Keratinocyte (primary cell): ENCODE data around the gene PRKCG. TPM values are rescaled to one million over a fixed set of nuclear protein-coding genes. Genes with fewer than 3 reads are reported as not detected.

Source experiments
- DNase-seq: peaks from one replicate; pipeline ENCODE4 v3.0.0-alpha.2; 2011; ENCODE audit warnings: low read depth, missing footprints, low spot score
- FAIRE-seq: peaks from 2 replicates; lab custom pipeline; 2011; peaks lifted over from hg19 to GRCh38; lab: Jason Lieb, UNC
- H2AFZ ChIP-seq: 2 replicates; pipeline ENCODE4 v1.6.0; 2012; ENCODE audit warnings: low read length, control low read depth, inconsistent platforms; ENCODE audit not compliant: control insufficient read depth
- H3K27ac ChIP-seq: 2 replicates; pipeline ENCODE4 v1.5.1; 2011; ENCODE audit warnings: low read length; ENCODE audit not compliant: control insufficient read depth, insufficient read depth
- H3K27me3 ChIP-seq: 3 replicates; pipeline ENCODE4 v1.6.0; 2011; ENCODE audit warnings: low read length; ENCODE audit not compliant: control insufficient read depth, insufficient read depth; ENCODE audit errors: extremely low read depth
- H3K36me3 ChIP-seq, 2 experiments: 2 replicates in 1 of 2; 3 replicates in 1 of 2; pipeline ENCODE4 v1.5.1; 2011; ENCODE audit warnings: low read length in 2 of 2, mild to moderate bottlenecking in 1 of 2; ENCODE audit not compliant: control insufficient read depth in 2 of 2, insufficient read depth in 2 of 2; ENCODE audit errors: extremely low read depth in 1 of 2
- H3K4me1 ChIP-seq: 3 replicates; pipeline ENCODE4 v1.5.1; 2011; ENCODE audit warnings: low read length; ENCODE audit not compliant: control insufficient read depth, insufficient read depth; ENCODE audit errors: extremely low read depth
- H3K4me2 ChIP-seq: 3 replicates; pipeline ENCODE4 v1.6.0; 2011; ENCODE audit warnings: low read depth, low read length; ENCODE audit not compliant: control insufficient read depth, insufficient read depth; ENCODE audit errors: extremely low read depth
- H3K4me3 ChIP-seq, 3 experiments: fragments of 200-600 bp in 1 of 3; sonication (generic) in 1 of 3; 2 replicates in 2 of 3; 3 replicates in 1 of 3; pipeline ENCODE4 v1.5.1; 2011 to 2016; ENCODE audit warnings: low read length in 3 of 3, mild to moderate bottlenecking in 3 of 3, control low read depth in 2 of 3, inconsistent platforms in 1 of 3, low read depth in 1 of 3, mixed read lengths in 1 of 3, mixed run types in 1 of 3, moderate library complexity in 1 of 3; ENCODE audit not compliant: control insufficient read depth in 2 of 3, insufficient read depth in 2 of 3; ENCODE audit errors: extremely low read depth in 1 of 3
- H3K79me2 ChIP-seq: 2 replicates; pipeline ENCODE4 v1.6.0; 2012; ENCODE audit warnings: low read length; ENCODE audit not compliant: control insufficient read depth, insufficient read depth
- H3K9ac ChIP-seq: 3 replicates; pipeline ENCODE4 v1.6.0; 2011; ENCODE audit warnings: low read length; ENCODE audit not compliant: control insufficient read depth, insufficient read depth; ENCODE audit errors: extremely low read depth
- H3K9me1 ChIP-seq: 3 replicates; pipeline ENCODE4 v1.6.0; 2011; ENCODE audit warnings: low read length; ENCODE audit not compliant: control insufficient read depth, insufficient read depth; ENCODE audit errors: extremely low read depth
- H3K9me3 ChIP-seq: 2 replicates; pipeline ENCODE4 v1.5.1; 2012; ENCODE audit warnings: low read depth, low read length; ENCODE audit not compliant: control insufficient read depth
- H4K20me1 ChIP-seq: 3 replicates; pipeline ENCODE4 v1.6.0; 2011; ENCODE audit warnings: low read length; ENCODE audit not compliant: control insufficient read depth, insufficient read depth; ENCODE audit errors: extremely low read depth
- EZH2 ChIP-seq: IDR thresholded peaks from one replicate; pipeline ENCODE4 v1.6.1; 2012; ENCODE audit warnings: inconsistent platforms, mild to moderate bottlenecking, low read length, moderate library complexity
- dilution Hi-C: fragments of 300-500 bp; cut with MboI; formaldehyde crosslinking; loops from one replicate; pipeline ENCODE4 v1.7.0; 2020; ENCODE audit warnings: low sequenced_read_pairs; ENCODE audit not compliant: extremely low pct_ligation_motif_present
- polyA plus RNA-seq, 5 experiments: library from polyadenylated mRNA; depleted of rRNA in 3 of 5; stranded (reverse) in 3 of 5; stranded (forward) in 1 of 5; unstranded in 1 of 5; fragments of >200 nt; gene quantifications; 1 replicate in 1 of 5; 2 replicates in 3 of 5; 3 replicates in 1 of 5; pipeline versions ENCODE4 v1.2.1 to v1.2.3, GENCODE V29; 2011 to 2012; ENCODE audit warnings: missing spikeins in 2 of 5, low read depth in 1 of 5, low replicate concordance in 1 of 5
- TF ChIP-seq, protein P1 (sequence below), 3 experiments: IDR thresholded peaks in 1 of 3; conservative IDR thresholded peaks in 1 of 3; optimal IDR thresholded peaks in 1 of 3; 2 replicates in 2 of 3; 3 replicates in 1 of 3; pipeline versions ENCODE3 to v1.5.1; 2011; ENCODE audit warnings: low read length in 3 of 3, mild to moderate bottlenecking in 3 of 3, moderate library complexity in 2 of 3, control low read depth in 1 of 3, inconsistent platforms in 1 of 3; ENCODE audit not compliant: insufficient read depth in 2 of 3; ENCODE audit errors: extremely low read depth in 1 of 3

PRKCG gene
- polyA plus RNA-seq, 1 donor (not counting 4 experiments of a cell fraction or from before 2014, with no cell fraction given) = not detected

GRCh38 chr19:53897459-53897858 lies 15.5 kb downstream of the PRKCG start:
- H3K27ac ChIP-seq = no peak overlapping the region
- no peaks in the 10 kb centered on the region for H3K79me2 ChIP-seq
- TF ChIP-seq EZH2 = no peak
- TF ChIP-seq, protein P1, sequence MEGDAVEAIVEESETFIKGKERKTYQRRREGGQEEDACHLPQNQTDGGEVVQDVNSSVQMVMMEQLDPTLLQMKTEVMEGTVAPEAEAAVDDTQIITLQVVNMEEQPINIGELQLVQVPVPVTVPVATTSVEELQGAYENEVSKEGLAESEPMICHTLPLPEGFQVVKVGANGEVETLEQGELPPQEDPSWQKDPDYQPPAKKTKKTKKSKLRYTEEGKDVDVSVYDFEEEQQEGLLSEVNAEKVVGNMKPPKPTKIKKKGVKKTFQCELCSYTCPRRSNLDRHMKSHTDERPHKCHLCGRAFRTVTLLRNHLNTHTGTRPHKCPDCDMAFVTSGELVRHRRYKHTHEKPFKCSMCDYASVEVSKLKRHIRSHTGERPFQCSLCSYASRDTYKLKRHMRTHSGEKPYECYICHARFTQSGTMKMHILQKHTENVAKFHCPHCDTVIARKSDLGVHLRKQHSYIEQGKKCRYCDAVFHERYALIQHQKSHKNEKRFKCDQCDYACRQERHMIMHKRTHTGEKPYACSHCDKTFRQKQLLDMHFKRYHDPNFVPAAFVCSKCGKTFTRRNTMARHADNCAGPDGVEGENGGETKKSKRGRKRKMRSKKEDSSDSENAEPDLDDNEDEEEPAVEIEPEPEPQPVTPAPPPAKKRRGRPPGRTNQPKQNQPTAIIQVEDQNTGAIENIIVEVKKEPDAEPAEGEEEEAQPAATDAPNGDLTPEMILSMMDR (optimal IDR thresholded peaks at IDR 0.05 in 1 of 3, IDR thresholded peaks at IDR 0.05 in 1 of 3, conservative IDR thresholded peaks at IDR 0.05 in 1 of 3; ENCODE audit: extremely low read depth in 1 of 3, insufficient read depth in 2 of 3, low read length in 3 of 3) = no peak
- H3K9me1 ChIP-seq = no peaks in the 10 kb centered on the region
- no peaks in the 10 kb centered on the region for H3K36me3 ChIP-seq
- no peak overlapping the region for H3K9ac ChIP-seq
- FAIRE-seq = no peak
- H3K4me1 ChIP-seq = peaks cover 2% of the 10 kb centered on the region
- no peaks in the 10 kb centered on the region for H3K9me3 ChIP-seq
- H3K27me3 ChIP-seq = no peaks in the 10 kb centered on the region
- H3K4me2 ChIP-seq = no peak overlapping the region
- dilution Hi-C loops = no loop called here
- H2AFZ ChIP-seq = no peak overlapping the region
- H3K4me3 ChIP-seq = no peak overlapping the region
- H4K20me1 ChIP-seq = no peaks in the 10 kb centered on the region
- DNase-seq = no peak

DNA sequence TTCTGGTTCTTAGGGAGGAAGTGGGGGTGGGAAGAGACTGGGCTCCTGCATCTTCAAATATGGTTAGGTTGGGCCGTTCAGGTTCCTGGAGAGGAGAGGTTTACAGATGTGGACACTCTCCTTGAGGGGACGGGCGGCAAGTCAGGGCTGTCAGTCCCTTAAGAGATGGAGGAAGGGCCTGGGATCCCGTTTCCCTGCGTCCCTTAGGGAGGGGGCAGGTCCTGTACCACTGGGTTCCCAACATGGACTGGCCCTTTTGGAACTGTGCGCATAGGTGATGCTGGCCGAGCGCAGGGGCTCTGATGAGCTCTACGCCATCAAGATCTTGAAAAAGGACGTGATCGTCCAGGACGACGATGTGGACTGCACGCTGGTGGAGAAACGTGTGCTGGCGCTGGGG lies 16.2 kb downstream of the PRKCG start:
- no peaks in the 10 kb centered on the region for H3K9me1 ChIP-seq
- no peaks in the 10 kb centered on the region for H3K36me3 ChIP-seq
- FAIRE-seq = no peak
- H3K27me3 ChIP-seq = no peaks in the 10 kb centered on the region
- dilution Hi-C loops = no loop called here
- no peak overlapping the region for H3K9ac ChIP-seq
- H3K4me3 ChIP-seq = no peak overlapping the region
- no peaks in the 10 kb centered on the region for H3K79me2 ChIP-seq
- no peaks in the 10 kb centered on the region for H4K20me1 ChIP-seq
- no peak overlapping the region for H2AFZ ChIP-seq
- peaks cover 2% of the 10 kb centered on the region for H3K4me1 ChIP-seq
- DNase-seq = no peak
- H3K4me2 ChIP-seq = no peak overlapping the region
- TF ChIP-seq, protein P1 (optimal IDR thresholded peaks at IDR 0.05 in 1 of 3, IDR thresholded peaks at IDR 0.05 in 1 of 3, conservative IDR thresholded peaks at IDR 0.05 in 1 of 3; ENCODE audit: extremely low read depth in 1 of 3, insufficient read depth in 2 of 3, low read length in 3 of 3) = no peak
- no peak for TF ChIP-seq EZH2
- H3K9me3 ChIP-seq = no peaks in the 10 kb centered on the region
- no peak overlapping the region for H3K27ac ChIP-seq
